K562 (cell line): ENCODE results near the gene RBM15. TPM values are rescaled to one million over a fixed set of nuclear protein-coding genes. Genes with fewer than 3 reads are reported as not detected.

Experiments
- CREB3 ChIP-seq: fragments of 450-650 bp; conservative IDR thresholded peaks from 2 replicates; pipeline ENCODE4 v1.6.1; 2016; ENCODE audit warnings: missing genetic modification characterization, low read depth, mild to moderate bottlenecking, missing compliant biosample characterization, moderate library complexity
- CTCF ChIP-seq, 3 experiments: IDR thresholded peaks in 2 of 3; conservative IDR thresholded peaks in 1 of 3; 2 replicates each; pipeline ENCODE4 v1.5.1; 2011 to 2012; ENCODE audit warnings: low read length in 3 of 3, mild to moderate bottlenecking in 3 of 3, control low read depth in 2 of 3, improper control_type of control experiment in 1 of 3, inconsistent platforms in 1 of 3, low read depth in 1 of 3, mixed read lengths in 1 of 3, moderate library complexity in 1 of 3; ENCODE audit not compliant: insufficient read depth in 2 of 3
- GABPA ChIP-seq: fragments of 200-800 bp; sonication (Bioruptor generic); conservative IDR thresholded peaks from 2 replicates; pipeline ENCODE4 v1.6.1; 2016; ENCODE audit warnings: low read depth, missing genetic modification characterization, missing compliant biosample characterization
- GABPB1 ChIP-seq: sonication (generic); formaldehyde crosslinking; IDR thresholded peaks from 2 replicates; pipeline ENCODE4 v1.8.0; 2022; ENCODE audit warnings: mild to moderate bottlenecking, missing genetic modification reagents
- GTF2B ChIP-seq: IDR thresholded peaks from 2 replicates; pipeline ENCODE4 v1.6.1; 2011; ENCODE audit not compliant: insufficient read length; ENCODE audit errors: extremely low read depth
- MCM5 ChIP-seq: fragments of 450-650 bp; IDR thresholded peaks from 2 replicates; pipeline ENCODE4 v1.6.1; 2016; ENCODE audit warnings: low read depth
- POLR3A ChIP-seq: IDR thresholded peaks from 2 replicates; pipeline ENCODE4 v1.6.1; 2011; ENCODE audit warnings: borderline replicate concordance, mild to moderate bottlenecking, moderate library complexity; ENCODE audit not compliant: insufficient read length, insufficient read depth; ENCODE audit errors: extremely low read depth
- REST ChIP-seq, 2 experiments: fragments of 450-650 bp; formaldehyde crosslinking in 1 of 2; IDR thresholded peaks; 2 replicates each; pipeline versions ENCODE4 v1.4.0 to v1.6.1; 2014 to 2020; ENCODE audit warnings: mild to moderate bottlenecking in 2 of 2, borderline replicate concordance in 1 of 2, low read depth in 1 of 2
- ZBTB43 ChIP-seq: sonication (generic); formaldehyde crosslinking; IDR thresholded peaks from 2 replicates; pipeline ENCODE4 v1.8.0; 2023; ENCODE audit warnings: mild to moderate bottlenecking, missing genetic modification reagents
- ZNF584 ChIP-seq: fragments of 200-800 bp; sonication (Bioruptor generic); IDR thresholded peaks from 2 replicates; pipeline ENCODE4 v1.6.1; 2016; ENCODE audit warnings: low read depth, mild to moderate bottlenecking, missing genetic modification characterization, missing compliant biosample characterization
- polyA plus RNA-seq, 8 experiments: library from polyadenylated mRNA; depleted of rRNA in 4 of 8; stranded (reverse) in 5 of 8; unstranded in 3 of 8; fragments of >200 nt; fragmentation: Nextera tagmentation in 2 of 8; fragmentation: Illumina TruSeq in 1 of 8; extraction: Ambion mirVana in 2 of 8; extraction: Trizol in 1 of 8; gene quantifications; 2 replicates each; pipeline versions ENCODE4 v1.2.1 to v1.2.3, GENCODE V29; 2011 to 2014; ENCODE audit warnings: inconsistent platforms in 1 of 8, missing spikeins in 1 of 8
- total RNA-seq, 7 experiments: library from RNA; depleted of rRNA in 6 of 7; stranded (reverse); fragments of >200 nt in 6 of 7; fragmentation: Illumina TruSeq in 2 of 7; extraction: Trizol in 2 of 7; gene quantifications; 2 replicates each; pipeline versions ENCODE4 v1.2.1 to v1.2.3, GENCODE V29; 2011 to 2021; ENCODE audit warnings: low replicate concordance in 1 of 7

Gene RBM15
- total and polyA plus RNA-seq, 9 of the 15 experiments (the other 6 are each of a cell fraction or from before 2014, with no cell fraction given), result 2.4 to 63.4 (median 28.2) TPM

GRCh38 chr1:110339407-110340206 is 430 bp downstream of the RBM15 start (continued):
- no peak for TF ChIP-seq GTF2B
- TF ChIP-seq GABPA (tag), result peak; percentile 82
- no peak for TF ChIP-seq GABPB1 (CRISPR knock-in tag)
- no peak for TF ChIP-seq REST (IDR thresholded peaks at IDR 0.05; ENCODE audit: borderline replicate concordance)
- TF ChIP-seq REST (CRISPR knock-in tag; IDR thresholded peaks at IDR 0.05; ENCODE audit: low read depth), result peak; percentile 64; the same call in 1 of the 2 replicates
- no peak for TF ChIP-seq ZBTB43 (CRISPR knock-in tag)
- TF ChIP-seq MCM5, result no peak
- no peak for TF ChIP-seq POLR3A
- no peak; the same call in 1 of the 2 replicates for TF ChIP-seq ZNF584 (CRISPR knock-in tag)
- TF ChIP-seq CREB3 (tag), result no peak
- peak; percentile 23 to 37 (median 31); a peak in 3 of 6 replicates for TF ChIP-seq CTCF (IDR thresholded peaks at IDR 0.05 in 2 of 3, conservative IDR thresholded peaks at IDR 0.05 in 1 of 3; ENCODE audit: insufficient read depth in 2 of 3, low read depth in 1 of 3, low read length in 3 of 3)
